Hematopoietic multipotent progenitor cell treated with erythropoietin and hydrocortisone succinate and interleukin-3 and kit ligand, for 4 days (in vitro differentiated cells): ENCODE data around the gene MYO1H.
"Not testable (repeated sequence)": the region's sequence is repeated elsewhere in the genome, so short reads cannot be mapped to it uniquely, and the experiment has no call there.

ENCODE experiments used
- DNase-seq: peaks from one replicate; pipeline ENCODE4 v3.0.0-alpha.2; 2015

Gene MYO1H, protein sequence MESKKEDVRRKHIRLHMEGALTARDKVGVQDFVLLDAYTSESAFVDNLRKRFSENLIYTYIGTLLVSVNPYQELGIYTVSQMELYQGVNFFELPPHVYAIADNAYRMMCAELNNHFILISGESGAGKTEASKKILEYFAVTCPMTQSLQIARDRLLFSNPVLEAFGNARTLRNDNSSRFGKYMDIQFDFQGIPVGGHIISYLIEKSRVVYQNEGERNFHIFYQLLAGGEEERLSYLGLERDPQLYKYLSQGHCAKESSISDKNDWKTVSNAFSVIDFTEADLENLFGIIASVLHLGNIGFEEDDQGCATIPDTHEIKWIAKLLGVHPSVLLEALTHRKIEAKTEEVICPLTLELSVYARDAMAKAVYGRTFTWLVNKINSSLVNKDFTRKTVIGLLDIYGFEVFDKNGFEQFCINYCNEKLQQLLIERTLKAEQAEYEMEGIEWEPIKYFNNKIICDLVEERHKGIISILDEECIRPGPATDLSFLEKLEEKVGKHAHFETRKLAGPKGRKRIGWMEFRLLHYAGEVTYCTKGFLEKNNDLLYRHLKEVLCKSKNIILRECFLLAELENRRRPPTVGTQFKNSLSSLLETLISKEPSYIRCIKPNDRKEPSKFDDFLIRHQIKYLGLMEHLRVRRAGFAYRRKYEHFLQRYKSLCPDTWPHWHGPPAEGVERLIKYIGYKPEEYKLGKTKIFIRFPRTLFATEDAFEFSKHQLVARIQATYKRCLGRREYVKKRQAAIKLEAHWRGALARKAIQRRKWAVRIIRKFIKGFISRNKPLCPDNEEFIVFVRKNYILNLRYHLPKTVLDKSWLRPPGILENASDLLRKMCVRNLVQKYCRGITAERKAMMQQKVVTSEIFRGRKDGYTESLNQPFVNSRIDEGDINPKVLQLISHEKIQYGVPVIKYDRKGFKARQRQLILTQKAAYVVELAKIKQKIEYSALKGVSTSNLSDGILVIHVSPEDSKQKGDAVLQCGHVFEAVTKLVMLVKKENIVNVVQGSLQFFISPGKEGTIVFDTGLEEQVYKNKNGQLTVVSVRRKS

GRCh38 chr12:109347589-109347988 is at the start of gene MYO1H:
MYO1H (plus strand) TSS chr12:109347900; CDS start chr12:109347961, 61 bp downstream.
- DNase-seq: peak; percentile 25

- DNase-seq: no peak
Observed at GRCh38 chr12:109299849-109300248, 47.9 kb upstream of the MYO1H start.

GRCh38 chr12:109301643-109302168 is 46.0 kb upstream of the MYO1H start:
- DNase-seq: no peak

- peak; percentile 48 for DNase-seq
Observed at GRCh38 chr12:109302358-109302757, 45.3 kb upstream of the MYO1H start.

DNA sequence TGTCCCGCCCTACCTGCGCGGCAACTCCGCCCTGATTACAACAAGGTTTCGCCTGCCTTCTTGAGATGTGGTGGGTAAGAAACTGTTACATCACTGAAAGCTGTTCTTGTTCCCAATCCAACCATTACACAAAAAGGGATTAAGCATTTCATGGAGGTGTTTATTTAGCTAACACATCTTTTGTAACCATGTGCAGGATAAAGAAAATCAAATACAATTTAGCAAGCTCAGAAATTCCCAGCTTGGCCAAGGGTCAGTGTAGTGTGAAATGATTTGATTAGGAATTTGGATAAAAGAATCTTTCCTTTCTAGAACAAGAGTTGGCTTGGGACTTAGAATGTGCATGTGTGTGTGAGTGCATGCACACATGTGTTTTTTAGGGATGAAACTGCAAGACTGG is 44.9 kb upstream of the MYO1H start:
- no peak for DNase-seq

DNA sequence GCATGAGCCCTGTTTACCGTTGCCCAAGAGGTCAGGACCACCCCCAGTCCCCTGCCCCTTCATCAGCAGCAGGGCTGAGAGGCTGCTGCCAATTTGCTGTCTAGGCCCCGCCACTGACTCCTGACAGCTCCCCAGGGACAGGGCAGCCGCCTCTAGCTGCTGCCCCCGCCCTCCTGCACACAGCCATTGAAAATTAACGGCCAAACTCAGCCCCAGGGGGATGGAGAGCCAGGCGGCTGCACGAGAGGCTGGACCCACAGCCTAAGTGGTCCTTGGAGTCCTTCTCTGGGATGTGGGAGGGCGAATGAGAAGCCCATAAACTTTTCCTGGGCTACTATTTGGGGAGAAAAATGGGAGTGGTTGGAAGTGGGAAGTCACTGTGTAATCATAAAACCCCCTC is 43.2 kb upstream of the MYO1H start:
- no peak for DNase-seq

DNA sequence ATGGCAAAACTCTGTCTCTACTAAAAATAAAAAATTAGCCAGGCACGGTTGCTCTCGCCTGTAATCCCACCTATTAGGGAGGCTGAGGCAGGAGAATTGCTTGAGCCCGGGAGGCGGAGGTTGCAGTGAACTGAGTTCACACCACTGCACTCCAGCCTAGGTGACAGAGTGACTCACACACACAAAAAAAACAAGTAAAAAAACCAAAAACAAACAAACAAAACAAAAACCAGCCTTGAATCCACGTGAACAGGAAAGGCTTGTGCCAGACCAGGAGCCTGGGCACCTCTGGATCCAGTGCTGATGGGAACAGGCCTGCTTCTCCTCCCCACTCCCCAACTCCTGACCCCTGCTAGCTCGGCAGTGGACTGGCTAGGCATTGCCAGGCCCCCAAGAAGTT is 42.2 kb upstream of the MYO1H start:
- DNase-seq: no peak

DNA sequence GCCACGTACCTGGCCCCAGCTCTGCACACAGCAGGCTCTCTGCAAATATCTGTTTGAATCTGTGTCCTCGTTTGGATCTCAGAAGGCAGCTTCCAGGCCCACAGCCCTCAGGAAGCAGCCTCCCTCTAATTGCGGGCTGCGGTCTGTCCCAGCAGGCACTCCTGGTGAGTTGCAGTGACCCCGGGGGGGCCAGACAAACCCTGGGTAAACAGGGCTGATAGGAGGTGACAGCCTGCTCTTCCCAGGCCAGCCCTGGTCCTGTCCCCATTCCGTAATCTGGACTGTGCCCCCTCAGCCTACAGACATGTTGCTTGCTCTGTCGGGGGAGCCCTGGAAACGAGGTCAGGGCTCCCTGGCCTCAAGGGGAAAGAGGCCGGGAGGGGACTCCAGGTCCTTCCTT is 40.6 kb upstream of the MYO1H start:
- no peak for DNase-seq

GRCh38 chr12:109308534-109309380 is 38.9 kb upstream of the MYO1H start, which contains the start of gene FOXN4:
FOXN4 (minus strand) TSS chr12:109309284; CDS start chr12:109308321, 963 bp downstream.
- no peak for DNase-seq

- DNase-seq: peak; percentile 31
Observed at GRCh38 chr12:109309381-109310246, 38.1 kb upstream of the MYO1H start.

DNA sequence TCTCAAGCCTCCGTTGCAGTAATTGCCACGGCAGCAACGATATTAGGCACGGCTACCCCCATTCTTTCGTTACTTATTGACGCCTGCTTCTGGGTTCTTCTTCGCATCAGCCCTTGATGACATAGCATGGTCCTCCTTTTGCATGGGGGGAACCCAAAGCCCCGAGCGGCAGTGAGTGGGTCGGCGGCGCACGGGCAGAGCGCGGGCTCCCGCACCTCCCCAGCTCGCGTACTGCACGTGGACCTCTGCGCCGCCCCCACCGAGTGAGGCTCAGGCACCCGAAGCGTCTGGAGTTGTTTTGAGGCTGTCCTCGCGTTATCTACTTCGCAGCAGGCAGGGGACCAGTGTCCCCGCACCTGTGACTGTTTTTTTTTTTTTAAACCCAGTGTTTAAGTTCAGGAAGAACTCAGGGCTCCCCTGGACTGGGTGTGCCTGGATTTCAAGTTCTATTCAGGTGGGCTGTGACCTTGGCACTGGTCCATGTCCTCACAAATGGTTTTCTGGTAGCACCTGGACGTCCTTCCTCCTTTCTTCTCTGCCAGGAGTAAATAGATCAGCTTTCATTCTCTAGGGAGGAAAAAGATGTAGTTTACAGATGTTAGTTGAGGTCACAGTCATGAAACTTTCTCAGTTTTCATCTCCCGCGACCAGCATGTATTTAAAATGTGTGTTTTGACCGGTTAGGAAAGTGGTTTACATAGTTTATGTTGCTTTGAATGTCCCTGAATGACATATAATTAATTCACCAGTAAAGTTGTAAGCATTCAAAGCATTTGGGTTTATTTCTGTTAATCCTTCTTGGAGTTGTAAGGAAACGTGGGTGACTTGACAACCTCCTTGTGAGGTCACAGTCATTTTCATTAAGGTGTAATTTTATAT is 37.2 kb upstream of the MYO1H start:
- DNase-seq: peak; percentile 55

DNA sequence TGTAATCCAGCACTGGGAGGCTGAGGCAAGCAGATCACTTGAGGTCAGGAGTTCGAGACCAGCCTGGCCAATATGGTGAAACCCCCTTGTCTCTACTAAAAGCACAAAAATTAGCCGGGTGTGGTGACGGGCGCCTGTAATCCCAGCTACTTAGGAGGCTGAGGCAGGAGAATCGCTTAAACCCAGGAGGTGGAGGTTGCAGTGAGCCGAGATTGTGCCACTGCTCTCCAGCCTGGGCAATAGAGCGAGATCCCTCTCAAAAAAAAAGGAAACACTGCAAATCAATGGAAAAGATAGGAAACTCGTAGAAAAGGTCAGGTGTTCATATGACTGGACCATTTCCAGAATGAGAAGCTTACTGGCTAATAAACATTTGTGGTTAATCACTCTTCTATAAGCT is 26.4 kb upstream of the MYO1H start:
- DNase-seq: not testable (repeated sequence)

GRCh38 chr12:109329003-109329402 is 18.7 kb upstream of the MYO1H start:
- no peak for DNase-seq

DNA sequence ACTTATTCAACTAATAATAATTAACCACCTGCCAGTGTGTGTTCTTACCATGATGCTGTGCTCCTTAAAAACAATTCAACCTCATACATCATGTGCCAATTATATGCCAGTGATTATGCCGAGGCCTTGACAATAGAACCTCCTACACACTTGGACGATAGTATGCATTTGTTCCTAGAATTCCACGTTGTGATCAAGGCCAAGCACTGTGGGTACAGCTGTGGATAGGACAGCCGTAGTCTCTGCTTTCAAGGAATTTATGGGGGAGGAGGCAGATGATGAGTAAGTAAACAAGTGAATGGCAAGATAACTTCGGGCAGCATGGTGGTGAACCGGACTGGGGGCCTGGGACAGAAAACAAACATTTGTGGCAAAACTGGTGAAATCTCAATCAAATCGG is 18.0 kb upstream of the MYO1H start:
- no peak for DNase-seq

DNA sequence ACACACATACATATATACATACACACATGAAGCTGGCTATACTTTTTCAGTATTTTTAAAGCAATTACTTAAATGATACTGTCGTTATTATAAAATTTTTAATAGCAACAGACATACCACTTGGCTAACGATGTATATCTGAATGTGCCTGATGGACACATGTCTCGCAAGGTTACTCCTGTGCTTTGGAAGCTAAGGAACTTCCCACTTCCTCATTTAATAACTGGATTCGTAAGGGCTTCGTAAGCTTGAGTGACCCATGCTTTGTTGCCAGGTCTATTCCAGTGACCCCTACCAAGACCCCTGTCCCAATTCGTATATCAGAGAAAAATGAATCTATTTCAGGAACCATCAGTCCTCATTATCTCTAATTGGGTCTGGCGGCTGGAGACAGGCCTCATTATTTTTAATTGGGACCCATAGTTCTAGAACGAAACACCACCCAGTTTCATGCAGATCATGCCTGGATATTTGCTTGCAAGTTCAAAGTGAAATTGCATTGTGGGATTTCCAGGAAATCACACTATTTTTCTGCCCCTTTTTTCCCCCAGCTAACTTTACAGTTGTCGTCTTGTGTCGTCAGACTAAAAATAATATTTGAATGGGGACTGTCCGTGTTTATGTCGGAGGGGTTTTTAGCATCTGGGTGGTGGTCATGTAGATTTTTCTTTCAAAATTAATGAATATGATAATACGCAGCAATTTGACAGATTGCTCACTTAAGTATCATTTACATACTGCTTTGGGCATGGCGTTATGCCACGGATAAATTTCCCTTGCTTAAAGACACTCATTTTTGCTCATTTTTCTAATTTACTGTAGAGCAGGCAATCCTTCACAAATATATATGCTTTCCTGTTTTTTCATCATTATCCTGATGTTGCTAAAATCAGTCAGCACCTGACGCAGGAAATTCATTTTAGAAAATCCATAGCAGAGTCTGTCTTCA is 17.1 kb upstream of the MYO1H start:
- no peak for DNase-seq

DNA sequence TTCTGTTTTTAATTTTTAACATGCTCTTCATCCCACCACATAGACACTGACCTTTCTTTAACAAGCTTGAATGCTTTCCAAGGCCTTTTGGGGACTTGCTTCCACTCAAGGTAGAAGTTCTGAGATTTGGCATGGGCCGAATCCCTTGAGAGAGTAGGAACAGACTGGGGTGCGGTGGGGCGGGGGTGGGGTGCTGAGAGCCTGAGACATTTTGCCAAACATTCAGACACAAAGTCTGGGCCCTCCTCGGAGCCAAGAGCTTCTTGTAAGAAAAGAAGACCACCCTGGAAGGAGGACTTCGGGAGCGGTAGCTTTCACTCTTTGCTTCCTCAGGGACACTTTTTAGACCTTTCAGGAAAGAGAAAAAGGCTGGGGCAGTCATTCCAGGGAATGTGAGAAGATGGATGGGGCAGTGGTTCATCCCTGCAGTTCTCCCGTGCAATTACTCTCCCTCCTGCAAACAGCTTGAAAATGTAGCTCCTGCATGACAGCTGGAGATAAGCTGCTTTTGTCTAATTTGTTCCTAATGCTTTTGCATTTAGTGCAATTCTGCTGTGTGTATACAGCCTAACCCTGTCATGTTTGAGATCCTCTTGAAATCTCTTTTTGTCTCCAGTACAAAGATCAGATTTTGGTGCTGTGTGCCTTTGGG is 16.3 kb upstream of the MYO1H start:
- DNase-seq: no peak

DNA sequence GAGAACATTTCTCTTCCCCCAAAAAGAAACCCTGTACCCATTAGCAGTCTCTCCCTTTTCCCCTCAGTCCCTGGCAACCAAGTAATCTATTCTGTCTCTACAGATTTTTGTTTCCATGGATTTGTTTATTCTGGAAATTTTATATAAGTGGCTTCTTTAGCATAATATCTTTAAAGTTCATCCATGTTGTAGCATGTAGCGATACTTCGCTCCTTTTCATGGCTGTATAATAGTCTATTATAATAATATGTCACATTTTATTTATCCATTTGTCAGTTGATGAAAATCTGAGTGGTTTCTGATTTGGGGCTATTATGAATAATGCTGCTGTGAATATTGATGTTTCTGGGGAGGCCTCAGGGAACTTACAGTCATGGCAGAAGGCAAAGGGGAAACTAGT is 12.8 kb upstream of the MYO1H start:
- no peak for DNase-seq

DNA sequence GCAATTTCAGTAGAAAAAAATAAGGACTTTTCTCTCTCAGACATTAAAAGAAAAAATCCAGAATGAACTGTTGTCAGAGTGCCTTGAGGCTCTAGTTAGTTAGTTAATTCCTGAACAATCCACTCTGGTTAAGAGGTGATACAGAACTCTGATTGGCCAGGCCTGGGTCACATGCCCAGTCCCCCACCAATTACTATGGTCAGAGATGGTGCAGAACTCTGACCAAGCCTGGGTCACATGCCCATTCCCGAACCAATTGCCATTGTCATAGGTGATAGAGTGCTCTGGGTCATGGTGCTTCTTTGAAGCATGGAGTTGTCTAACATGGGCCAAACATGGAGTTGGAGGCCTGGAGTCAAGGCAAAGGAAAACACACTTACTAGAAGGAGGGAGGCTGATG is 11.1 kb upstream of the MYO1H start:
- no peak for DNase-seq

GRCh38 chr12:109343677-109344076 is 4.0 kb upstream of the MYO1H start:
- DNase-seq: no peak
